OCI-LY7 (cell line): ENCODE results near the gene TCEA3. TPM values are rescaled to one million over a fixed set of nuclear protein-coding genes. Genes with fewer than 3 reads are reported as not detected.

ENCODE experiments used
- BruUV-seq: library from RNA; stranded (reverse); fragments of 400-500 nt; replicated peaks from 2 replicates; lab custom pipeline; 2021; lab: Mats Ljungman, UMichigan
- CTCF ChIA-PET: fragments of 300-600 bp; sonication (Branson Sonifier 250); formaldehyde crosslinking; loops from one replicate; lab custom pipeline; 2022; ENCODE audit warnings: antibody characterized with exemption; ENCODE audit not compliant: unreplicated experiment; lab: Charles Lee
- POLR2A ChIA-PET: fragments of 300-600 bp; sonication (Branson Sonifier 250); formaldehyde crosslinking; loops from one replicate; lab custom pipeline; 2022; ENCODE audit warnings: antibody characterized with exemption; lab: Charles Lee
- DNase-seq: peaks from one replicate; pipeline ENCODE4 v3.0.0-alpha.2; 2015; ENCODE audit warnings: low spot score
- H2AFZ ChIP-seq: fragments of 200-600 bp; sonication (generic), shearing (Covaris generic); 2 replicates; pipeline ENCODE4 v1.6.1; 2014; ENCODE audit warnings: mild to moderate bottlenecking, antibody characterized with exemption, low read length, moderate library complexity
- H3K27ac ChIP-seq: fragments of 200-600 bp; sonication (generic); 2 replicates; pipeline ENCODE4 v1.5.1; 2014; ENCODE audit warnings: mixed run types, low read depth, mild to moderate bottlenecking, moderate library complexity, low read length, inconsistent platforms; ENCODE audit not compliant: poor library complexity, severe bottlenecking
- H3K36me3 ChIP-seq: fragments of 200-600 bp; sonication (generic); 2 replicates; pipeline ENCODE4 v1.6.1; 2014; ENCODE audit warnings: mild to moderate bottlenecking, antibody characterized with exemption, low read length, moderate library complexity, mixed read lengths; ENCODE audit not compliant: insufficient read depth
- H3K4me1 ChIP-seq: fragments of 200-600 bp; sonication (generic); 2 replicates; pipeline ENCODE4 v1.5.1; 2014; ENCODE audit warnings: mild to moderate bottlenecking, low read length; ENCODE audit not compliant: insufficient read depth, poor library complexity, severe bottlenecking
- H3K4me2 ChIP-seq: fragments of 200-600 bp; sonication (generic); 2 replicates; pipeline ENCODE4 v1.6.1; 2014; ENCODE audit warnings: mild to moderate bottlenecking, low read length
- H3K4me3 ChIP-seq: fragments of 200-600 bp; sonication (generic); 2 replicates; pipeline ENCODE4 v1.5.1; 2014; ENCODE audit warnings: mild to moderate bottlenecking, low read depth, low read length; ENCODE audit not compliant: poor library complexity, severe bottlenecking
- H3K79me2 ChIP-seq: fragments of 200-600 bp; sonication (generic); 2 replicates; pipeline ENCODE4 v1.6.1; 2016; ENCODE audit warnings: low read depth, mild to moderate bottlenecking, low read length, moderate library complexity, mixed read lengths; ENCODE audit not compliant: insufficient read depth
- H3K9me2 ChIP-seq: fragments of 200-600 bp; sonication (generic); 2 replicates; pipeline ENCODE4 v1.6.1; 2016; ENCODE audit warnings: mild to moderate bottlenecking, low read length, mixed read lengths; ENCODE audit not compliant: insufficient read depth
- H3K9me3 ChIP-seq: fragments of 200-600 bp; sonication (generic); 2 replicates; pipeline ENCODE4 v1.6.1; 2014; ENCODE audit warnings: mild to moderate bottlenecking, mixed run types, low read length, mixed read lengths
- H4K20me1 ChIP-seq: fragments of 200-600 bp; sonication (generic); 2 replicates; pipeline ENCODE4 v1.6.1; 2014; ENCODE audit warnings: mild to moderate bottlenecking, antibody characterized with exemption, low read length, moderate library complexity, mixed read lengths; ENCODE audit not compliant: insufficient read depth
- EZH2phosphoT487 ChIP-seq: fragments of 200-600 bp; sonication (generic); IDR thresholded peaks from 2 replicates; pipeline ENCODE4 v1.6.1; 2018; ENCODE audit warnings: low read depth, borderline replicate concordance, mild to moderate bottlenecking, mixed run types, antibody characterized with exemption, low read length, moderate library complexity, mixed read lengths
- intact Hi-C: fragments of 100-400 bp; cut with micrococcal nuclease; formaldehyde crosslinking; loops from one replicate; pipeline ENCODE4 v1.10.0; 2022; ENCODE audit not compliant: unreplicated experiment
- total RNA-seq, 2 experiments: library from RNA; depleted of rRNA in 1 of 2; stranded (reverse); fragments of >200 nt in 1 of 2; shearing (Covaris generic) in 1 of 2; gene quantifications; 2 replicates each; pipeline ENCODE4 v1.2.3, GENCODE V29; 2014 to 2022
- TF ChIP-seq, protein P1 (sequence below): fragments of 200-600 bp; sonication (generic); conservative IDR thresholded peaks from 2 replicates; pipeline ENCODE4 v1.5.1; 2014; ENCODE audit warnings: mild to moderate bottlenecking, antibody characterized with exemption, low read length, moderate library complexity, mixed read lengths

Gene TCEA3
- total RNA-seq, 2 experiments from 2014 or later = not detected

DNA sequence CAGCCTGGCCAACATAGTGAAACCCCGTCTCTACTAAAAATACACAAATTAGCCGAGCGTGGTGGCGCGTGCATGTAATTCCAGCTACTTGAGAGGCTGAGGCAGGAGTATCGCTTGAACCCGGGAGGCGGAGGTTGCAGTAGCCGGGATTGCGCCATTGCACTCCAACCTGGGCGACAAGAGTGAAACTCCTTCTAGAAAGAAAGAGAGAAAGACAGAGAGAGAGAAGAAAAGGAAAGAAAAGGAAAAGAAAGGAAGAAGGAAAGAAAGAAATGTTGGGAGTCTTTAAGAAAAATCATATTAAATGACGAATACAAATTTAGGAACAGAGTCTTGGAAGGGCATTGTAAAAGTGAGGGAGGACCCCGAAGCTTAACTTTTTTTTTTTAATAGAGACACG lies 78.6 kb downstream of the TCEA3 start:
- Histone ChIP-seq H3K79me2 (peaks cover 32% of the 10 kb centered on the region), H3K36me3 (peaks cover 29% of the 10 kb centered on the region), H3K4me2 (no peak overlapping the region), H3K4me1 (peaks cover 17% of the 10 kb centered on the region), H3K4me3 (no peak overlapping the region), H3K27ac (no peak overlapping the region), H3K9me2 (no peaks in the 10 kb centered on the region), H3K9me3 (no peaks in the 10 kb centered on the region), H4K20me1 (peaks cover 25% of the 10 kb centered on the region), H2AFZ (no peak overlapping the region)
- no peak for TF ChIP-seq EZH2phosphoT487
- TF ChIP-seq, protein P1, sequence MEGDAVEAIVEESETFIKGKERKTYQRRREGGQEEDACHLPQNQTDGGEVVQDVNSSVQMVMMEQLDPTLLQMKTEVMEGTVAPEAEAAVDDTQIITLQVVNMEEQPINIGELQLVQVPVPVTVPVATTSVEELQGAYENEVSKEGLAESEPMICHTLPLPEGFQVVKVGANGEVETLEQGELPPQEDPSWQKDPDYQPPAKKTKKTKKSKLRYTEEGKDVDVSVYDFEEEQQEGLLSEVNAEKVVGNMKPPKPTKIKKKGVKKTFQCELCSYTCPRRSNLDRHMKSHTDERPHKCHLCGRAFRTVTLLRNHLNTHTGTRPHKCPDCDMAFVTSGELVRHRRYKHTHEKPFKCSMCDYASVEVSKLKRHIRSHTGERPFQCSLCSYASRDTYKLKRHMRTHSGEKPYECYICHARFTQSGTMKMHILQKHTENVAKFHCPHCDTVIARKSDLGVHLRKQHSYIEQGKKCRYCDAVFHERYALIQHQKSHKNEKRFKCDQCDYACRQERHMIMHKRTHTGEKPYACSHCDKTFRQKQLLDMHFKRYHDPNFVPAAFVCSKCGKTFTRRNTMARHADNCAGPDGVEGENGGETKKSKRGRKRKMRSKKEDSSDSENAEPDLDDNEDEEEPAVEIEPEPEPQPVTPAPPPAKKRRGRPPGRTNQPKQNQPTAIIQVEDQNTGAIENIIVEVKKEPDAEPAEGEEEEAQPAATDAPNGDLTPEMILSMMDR = no peak
- intact Hi-C loops = no loop called here
- CTCF ChIA-PET = no interaction called here
- DNase-seq = no peak
- BruUV-seq = no TSS peak
- POLR2A ChIA-PET = interaction anchor here (0.6 to 2.0 kb wide), 3 partner anchors 10 to 245 kb away, joined by 3 to 13 read pairs (median 3); partner anchors contain the start of gene ZNF436

DNA sequence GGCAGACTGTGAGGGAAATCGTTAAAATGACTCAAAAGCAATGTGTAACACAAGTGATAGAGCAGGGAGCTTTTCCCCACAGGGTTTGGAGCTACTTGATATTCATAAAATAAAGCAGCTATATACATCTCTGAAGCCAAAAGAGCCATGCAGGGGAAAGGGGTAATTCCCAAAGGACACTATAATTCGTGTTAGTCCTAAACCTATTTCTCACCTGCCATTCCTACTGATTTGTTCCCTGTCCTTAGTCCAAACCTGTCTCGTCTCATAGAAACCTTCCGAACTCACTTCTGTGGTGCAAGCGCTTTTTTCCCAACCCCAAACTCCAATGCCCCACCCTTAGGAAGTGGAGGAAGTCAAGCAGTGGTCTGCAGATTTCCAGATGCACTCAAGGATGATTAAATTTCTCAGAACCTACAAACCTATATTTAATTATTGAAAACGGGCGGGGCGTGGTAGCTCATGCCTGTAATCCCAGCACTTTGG lies 79.5 kb downstream of the TCEA3 start:
- TF ChIP-seq EZH2phosphoT487 = no peak
- TF ChIP-seq, protein P1 = no peak
- H3K27ac ChIP-seq = peak overlapping the region; percentile 47
- peak overlapping the region; percentile 37; the same call in 1 of the 2 replicates for H2AFZ ChIP-seq
- peaks cover 41% of the 10 kb centered on the region for H3K79me2 ChIP-seq
- ChIA-PET POLR2A (interaction anchor here (0.5 to 2.0 kb wide), 5 partner anchors 17 to 1742 kb away, joined by 3 to 13 read pairs (median 3); partner anchors contain the start of gene ZNF436), CTCF (interaction anchor here (0.5 kb wide), 1 partner anchor 31 kb away, joined by 4 read pairs; no protein-coding TSS in a partner anchor)
- DNase-seq = no peak
- peaks cover 34% of the 10 kb centered on the region for H4K20me1 ChIP-seq
- H3K4me2 ChIP-seq = peak overlapping the region; percentile 70
- no TSS peak for BruUV-seq
- peak overlapping the region; percentile 94 for H3K4me3 ChIP-seq
- H3K9me3 ChIP-seq = no peaks in the 10 kb centered on the region
- H3K36me3 ChIP-seq = peaks cover 38% of the 10 kb centered on the region
- no peaks in the 10 kb centered on the region for H3K9me2 ChIP-seq
- intact Hi-C loops = loop anchor here (1.0 to 5.0 kb wide), 5 partner anchors 23 to 612 kb away; partner anchors contain the start of genes ASAP3, PNRC2 and RPL11
- peaks cover 26% of the 10 kb centered on the region for H3K4me1 ChIP-seq
